Neural cell (in vitro differentiated cells): ENCODE results near the gene OTOP2. TPM values are rescaled to one million over a fixed set of nuclear protein-coding genes. Genes with fewer than 3 reads are reported as not detected.

ENCODE experiments used
- H2AFZ ChIP-seq: fragments of 200-600, 300-800 bp; sonication (generic), shearing (Covaris generic); 2 replicates; pipeline ENCODE4 v1.6.0; 2014; ENCODE audit warnings: low read depth, mild to moderate bottlenecking, antibody characterized with exemption, low read length, moderate library complexity
- H3F3A ChIP-seq: fragments of 200-600 bp; shearing (Covaris generic); 2 replicates; pipeline ENCODE4 v1.6.1; 2016; ENCODE audit warnings: mild to moderate bottlenecking, moderate library complexity, mixed read lengths, antibody characterized with exemption, low read length; ENCODE audit not compliant: insufficient read depth, poor library complexity, severe bottlenecking
- H3K27ac ChIP-seq: fragments of 200-600, 300-800 bp; sonication (generic), shearing (Covaris generic); 2 replicates; pipeline ENCODE4 v1.5.1; 2014; ENCODE audit warnings: mild to moderate bottlenecking, low read length, moderate library complexity
- H3K27me3 ChIP-seq: fragments of 300-800, 200-600 bp; sonication (generic), shearing (Covaris generic); 2 replicates; pipeline ENCODE4 v1.6.0; 2014; ENCODE audit warnings: mild to moderate bottlenecking, low read depth, low read length, moderate library complexity; ENCODE audit not compliant: insufficient read depth
- H3K36me3 ChIP-seq: fragments of 300-800, 200-600 bp; sonication (generic), shearing (Covaris generic); 2 replicates; pipeline ENCODE4 v1.5.1; 2014; ENCODE audit warnings: mild to moderate bottlenecking, antibody characterized with exemption, low read length, moderate library complexity; ENCODE audit not compliant: insufficient read depth
- H3K4me2 ChIP-seq: fragments of 300-800, 200-600 bp; sonication (generic), shearing (Covaris generic); 2 replicates; pipeline ENCODE4 v1.6.0; 2014; ENCODE audit warnings: mild to moderate bottlenecking, low read length
- H3K4me3 ChIP-seq: fragments of 300-800, 200-600 bp; sonication (generic), shearing (Covaris generic); 2 replicates; pipeline ENCODE4 v1.5.1; 2014; ENCODE audit warnings: mild to moderate bottlenecking, low read length, moderate library complexity
- H3K79me2 ChIP-seq: fragments of 200-600 bp; shearing (Covaris generic); replicated peaks from 2 replicates; pipeline ENCODE4 v1.6.0; 2014; ENCODE audit warnings: mild to moderate bottlenecking, low read length, moderate library complexity; ENCODE audit not compliant: insufficient read depth
- H3K9ac ChIP-seq: fragments of 300-800, 200-600 bp; sonication (generic), shearing (Covaris generic); 2 replicates; pipeline ENCODE4 v1.6.1; 2016; ENCODE audit warnings: mild to moderate bottlenecking, low read length, mixed read lengths
- H3K9me2 ChIP-seq: fragments of 200-600 bp; shearing (Covaris generic); 2 replicates; pipeline ENCODE4 v1.6.1; 2016; ENCODE audit warnings: mild to moderate bottlenecking, low read length, mixed read lengths; ENCODE audit not compliant: insufficient read depth
- H3K9me3 ChIP-seq: fragments of 200-600, 300-800 bp; sonication (generic), shearing (Covaris generic); 2 replicates; pipeline ENCODE4 v1.6.1; 2016; ENCODE audit warnings: mild to moderate bottlenecking, mixed run types, low read length, moderate library complexity, mixed read lengths
- H4K20me1 ChIP-seq: fragments of 200-600 bp; shearing (Covaris generic); 2 replicates; pipeline ENCODE4 v1.6.1; 2016; ENCODE audit warnings: mild to moderate bottlenecking, mixed run types; ENCODE audit not compliant: insufficient read depth
- EP300 ChIP-seq: fragments of 450-650 bp; conservative IDR thresholded peaks from 2 replicates; pipeline ENCODE4 v1.6.1; 2014; ENCODE audit warnings: antibody characterized with exemption, mild to moderate bottlenecking, moderate library complexity; ENCODE audit not compliant: poor library complexity, severe bottlenecking
- EZH2 ChIP-seq: fragments of 200-600, 300-800 bp; shearing (Covaris generic), sonication (generic); IDR thresholded peaks from 2 replicates; pipeline ENCODE4 v1.6.1; 2014; ENCODE audit warnings: antibody characterized with exemption, low read length, borderline replicate concordance, mild to moderate bottlenecking; ENCODE audit not compliant: insufficient read depth, poor library complexity, severe bottlenecking
- MXI1 ChIP-seq: fragments of 450-650 bp; conservative IDR thresholded peaks from 2 replicates; pipeline ENCODE4 v1.6.1; 2014; ENCODE audit warnings: antibody characterized with exemption, mild to moderate bottlenecking; ENCODE audit not compliant: poor library complexity, severe bottlenecking
- POLR2AphosphoS5 ChIP-seq: IDR thresholded peaks from 2 replicates; pipeline ENCODE4 v1.6.1; 2012
- RAD21 ChIP-seq: fragments of 450-650 bp; conservative IDR thresholded peaks from 2 replicates; pipeline ENCODE4 v1.6.1; 2014; ENCODE audit warnings: antibody characterized with exemption, mild to moderate bottlenecking, moderate library complexity
- SMC3 ChIP-seq: fragments of 450-650 bp; conservative IDR thresholded peaks from 2 replicates; pipeline ENCODE4 v1.6.1; 2014; ENCODE audit warnings: antibody characterized with exemption, mild to moderate bottlenecking, moderate library complexity; ENCODE audit not compliant: poor library complexity
- TAF1 ChIP-seq: IDR thresholded peaks from 2 replicates; pipeline ENCODE4 v1.6.1; 2012; ENCODE audit warnings: low read depth
- polyA plus RNA-seq: library from polyadenylated mRNA; depleted of rRNA; stranded (reverse); fragments of >200 nt; gene quantifications from 2 replicates; pipeline ENCODE4 v1.2.3, GENCODE V29; 2014
- TF ChIP-seq, protein P1 (sequence below): fragments of 450-650 bp; IDR thresholded peaks from 2 replicates; pipeline ENCODE4 v1.5.1; 2014; ENCODE audit warnings: antibody characterized with exemption, mild to moderate bottlenecking, moderate library complexity; ENCODE audit not compliant: poor library complexity, severe bottlenecking
- TF ChIP-seq, protein P2 (sequence below): IDR thresholded peaks from 2 replicates; pipeline ENCODE4 v1.6.1; 2012; ENCODE audit warnings: borderline replicate concordance

Gene OTOP2
- polyA plus RNA-seq, 1 donor from 2014 or later = not detected

DNA sequence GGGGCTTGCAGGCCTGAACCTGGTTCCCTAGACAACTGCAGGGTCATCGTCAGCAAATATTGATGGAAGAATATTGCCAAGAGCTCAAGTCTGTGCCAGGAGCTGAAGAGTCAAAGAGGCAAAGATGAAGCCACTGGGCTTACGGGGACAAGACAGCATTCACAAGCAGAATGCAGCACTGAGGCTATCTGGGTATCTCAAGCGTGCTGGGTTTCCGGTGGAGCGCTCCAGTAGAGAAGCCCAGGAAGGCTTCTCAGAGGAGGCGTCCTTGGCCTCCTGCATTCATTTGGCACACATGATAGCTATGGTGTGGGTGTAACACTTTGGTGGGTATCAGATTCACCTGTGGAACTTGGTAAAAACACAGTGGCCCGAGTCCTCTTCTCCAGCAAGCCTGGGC lies 33.5 kb upstream of the OTOP2 start:
- H3K9me3 ChIP-seq = no peaks in the 10 kb centered on the region
- H3K36me3 ChIP-seq = no peaks in the 10 kb centered on the region
- no peaks in the 10 kb centered on the region for H3K9me2 ChIP-seq
- H3K4me2 ChIP-seq = no peak overlapping the region
- no peaks in the 10 kb centered on the region for H4K20me1 ChIP-seq
- no peak for TF ChIP-seq RAD21
- TF ChIP-seq EZH2 = no peak
- TF ChIP-seq, protein P1, sequence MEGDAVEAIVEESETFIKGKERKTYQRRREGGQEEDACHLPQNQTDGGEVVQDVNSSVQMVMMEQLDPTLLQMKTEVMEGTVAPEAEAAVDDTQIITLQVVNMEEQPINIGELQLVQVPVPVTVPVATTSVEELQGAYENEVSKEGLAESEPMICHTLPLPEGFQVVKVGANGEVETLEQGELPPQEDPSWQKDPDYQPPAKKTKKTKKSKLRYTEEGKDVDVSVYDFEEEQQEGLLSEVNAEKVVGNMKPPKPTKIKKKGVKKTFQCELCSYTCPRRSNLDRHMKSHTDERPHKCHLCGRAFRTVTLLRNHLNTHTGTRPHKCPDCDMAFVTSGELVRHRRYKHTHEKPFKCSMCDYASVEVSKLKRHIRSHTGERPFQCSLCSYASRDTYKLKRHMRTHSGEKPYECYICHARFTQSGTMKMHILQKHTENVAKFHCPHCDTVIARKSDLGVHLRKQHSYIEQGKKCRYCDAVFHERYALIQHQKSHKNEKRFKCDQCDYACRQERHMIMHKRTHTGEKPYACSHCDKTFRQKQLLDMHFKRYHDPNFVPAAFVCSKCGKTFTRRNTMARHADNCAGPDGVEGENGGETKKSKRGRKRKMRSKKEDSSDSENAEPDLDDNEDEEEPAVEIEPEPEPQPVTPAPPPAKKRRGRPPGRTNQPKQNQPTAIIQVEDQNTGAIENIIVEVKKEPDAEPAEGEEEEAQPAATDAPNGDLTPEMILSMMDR = no peak
- no peak for TF ChIP-seq EP300
- no peak for TF ChIP-seq SMC3
- TF ChIP-seq, protein P2, sequence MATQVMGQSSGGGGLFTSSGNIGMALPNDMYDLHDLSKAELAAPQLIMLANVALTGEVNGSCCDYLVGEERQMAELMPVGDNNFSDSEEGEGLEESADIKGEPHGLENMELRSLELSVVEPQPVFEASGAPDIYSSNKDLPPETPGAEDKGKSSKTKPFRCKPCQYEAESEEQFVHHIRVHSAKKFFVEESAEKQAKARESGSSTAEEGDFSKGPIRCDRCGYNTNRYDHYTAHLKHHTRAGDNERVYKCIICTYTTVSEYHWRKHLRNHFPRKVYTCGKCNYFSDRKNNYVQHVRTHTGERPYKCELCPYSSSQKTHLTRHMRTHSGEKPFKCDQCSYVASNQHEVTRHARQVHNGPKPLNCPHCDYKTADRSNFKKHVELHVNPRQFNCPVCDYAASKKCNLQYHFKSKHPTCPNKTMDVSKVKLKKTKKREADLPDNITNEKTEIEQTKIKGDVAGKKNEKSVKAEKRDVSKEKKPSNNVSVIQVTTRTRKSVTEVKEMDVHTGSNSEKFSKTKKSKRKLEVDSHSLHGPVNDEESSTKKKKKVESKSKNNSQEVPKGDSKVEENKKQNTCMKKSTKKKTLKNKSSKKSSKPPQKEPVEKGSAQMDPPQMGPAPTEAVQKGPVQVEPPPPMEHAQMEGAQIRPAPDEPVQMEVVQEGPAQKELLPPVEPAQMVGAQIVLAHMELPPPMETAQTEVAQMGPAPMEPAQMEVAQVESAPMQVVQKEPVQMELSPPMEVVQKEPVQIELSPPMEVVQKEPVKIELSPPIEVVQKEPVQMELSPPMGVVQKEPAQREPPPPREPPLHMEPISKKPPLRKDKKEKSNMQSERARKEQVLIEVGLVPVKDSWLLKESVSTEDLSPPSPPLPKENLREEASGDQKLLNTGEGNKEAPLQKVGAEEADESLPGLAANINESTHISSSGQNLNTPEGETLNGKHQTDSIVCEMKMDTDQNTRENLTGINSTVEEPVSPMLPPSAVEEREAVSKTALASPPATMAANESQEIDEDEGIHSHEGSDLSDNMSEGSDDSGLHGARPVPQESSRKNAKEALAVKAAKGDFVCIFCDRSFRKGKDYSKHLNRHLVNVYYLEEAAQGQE = no peak
- no peak for TF ChIP-seq POLR2AphosphoS5
- TF ChIP-seq TAF1 = no peak
- H3F3A ChIP-seq = no peaks in the 10 kb centered on the region
- no peak overlapping the region for H3K4me3 ChIP-seq
- no peak overlapping the region for H3K27ac ChIP-seq
- H3K27me3 ChIP-seq = peaks cover 44% of the 10 kb centered on the region
- no peak overlapping the region for H2AFZ ChIP-seq
- no peaks in the 10 kb centered on the region for H3K79me2 ChIP-seq
- no peak overlapping the region for H3K9ac ChIP-seq

DNA sequence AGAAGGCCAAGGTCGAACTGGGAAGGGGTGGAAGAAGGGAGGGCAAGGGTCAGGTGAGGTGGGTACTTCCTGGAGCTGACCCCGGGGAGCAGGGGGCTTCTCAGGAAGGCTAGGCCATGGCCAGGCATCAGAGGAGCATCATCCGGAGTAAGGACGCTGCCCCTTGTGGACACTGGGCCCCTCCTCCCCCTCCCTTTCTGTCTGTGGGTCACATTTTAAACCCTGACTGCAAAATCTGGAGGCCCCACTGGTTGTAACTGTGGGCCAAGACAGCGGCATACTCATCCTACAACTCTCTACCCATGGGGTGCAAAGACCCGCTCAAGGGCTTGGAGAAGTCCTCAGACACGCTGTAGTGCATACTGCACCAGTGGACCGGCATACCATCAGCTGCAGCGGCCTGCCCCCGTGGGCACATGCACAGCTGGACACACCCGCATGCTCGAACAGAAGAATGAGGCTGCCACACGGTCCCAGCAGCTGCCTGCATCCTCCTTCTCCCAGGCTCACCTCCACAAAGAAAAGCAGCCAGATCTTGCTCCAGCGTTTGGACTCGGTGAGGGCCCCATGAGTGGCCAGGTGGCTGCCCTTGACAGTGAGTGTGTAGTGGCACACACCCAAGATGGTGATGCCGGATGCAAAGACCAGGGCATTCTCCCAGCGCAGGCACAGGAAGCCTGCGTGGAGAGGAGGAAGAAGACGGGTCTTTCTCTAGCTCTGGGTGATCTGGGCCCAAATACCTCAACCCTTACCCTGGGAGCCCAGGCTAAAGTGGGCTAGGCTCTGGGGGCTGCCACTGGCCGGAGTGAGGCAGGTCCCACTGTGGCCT lies 31.8 kb upstream of the OTOP2 start:
- Histone ChIP-seq H3K27ac (no peak overlapping the region), H3K9me2 (no peaks in the 10 kb centered on the region), H3K4me2 (no peak overlapping the region), H3K9ac (no peak overlapping the region), H3K27me3 (peaks cover 56% of the 10 kb centered on the region), H4K20me1 (no peaks in the 10 kb centered on the region), H3K36me3 (no peaks in the 10 kb centered on the region), H2AFZ (no peak overlapping the region), H3K9me3 (no peaks in the 10 kb centered on the region), H3K79me2 (no peaks in the 10 kb centered on the region), H3K4me3 (no peak overlapping the region), H3F3A (no peaks in the 10 kb centered on the region)
- TF ChIP-seq, protein P2 = no peak
- TF ChIP-seq, protein P1 = no peak
- TF ChIP-seq MXI1 = no peak
- no peak for TF ChIP-seq TAF1
- no peak for TF ChIP-seq RAD21
- no peak for TF ChIP-seq EZH2
- no peak for TF ChIP-seq EP300
- TF ChIP-seq SMC3 = no peak
- TF ChIP-seq POLR2AphosphoS5 = no peak
